Stimulated activated CD4-positive, alpha-beta T cell treated with anti-CD3 and anti-CD28 coated beads, Interleukin-12 subunit alpha, Interleukin-12 subunit beta, amount 100 ng/mL, for 48 hours (primary cell): ENCODE data around the gene MYB.
A peak's percentile ranks its signal among the peaks of the same experiment; 100 is the strongest.
"Not testable (repeated sequence)": the region's sequence is repeated elsewhere in the genome, so short reads cannot be mapped to it uniquely, and the experiment has no call there.

Source experiments
- DNase-seq, 3 donors: peaks; one replicate each; pipeline ENCODE4 v3.0.0-alpha.2; 2020; ENCODE audit warnings: low read depth in 2 of 3, low spot score in 1 of 3

Gene MYB

DNA sequence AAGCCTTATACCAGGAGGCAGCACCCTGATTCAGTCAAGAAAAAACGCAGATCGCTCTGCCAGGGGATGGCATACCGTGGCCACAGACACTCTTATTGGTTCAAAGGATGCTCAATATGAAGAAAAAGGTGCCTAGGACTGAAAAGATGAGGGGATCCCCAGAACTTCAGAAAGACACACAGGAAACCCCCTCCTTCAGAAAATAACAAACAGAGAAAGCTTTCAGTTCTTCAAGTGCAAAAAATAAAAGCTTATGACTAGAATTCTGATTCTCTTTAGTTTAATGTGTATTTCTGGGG is 17.7 kb upstream of the MYB start:
- DNase-seq: peak in 2 of 3 donors; percentile 34 to 53

GRCh38 chr6:135164387-135164786 is 16.7 kb upstream of the MYB start:
- not testable (repeated sequence) for DNase-seq

GRCh38 chr6:135165031-135165430 is 16.1 kb upstream of the MYB start:
- no peak for DNase-seq

- no peak for DNase-seq
Measured at GRCh38 chr6:135166515-135166914, 14.6 kb upstream of the MYB start.

DNA sequence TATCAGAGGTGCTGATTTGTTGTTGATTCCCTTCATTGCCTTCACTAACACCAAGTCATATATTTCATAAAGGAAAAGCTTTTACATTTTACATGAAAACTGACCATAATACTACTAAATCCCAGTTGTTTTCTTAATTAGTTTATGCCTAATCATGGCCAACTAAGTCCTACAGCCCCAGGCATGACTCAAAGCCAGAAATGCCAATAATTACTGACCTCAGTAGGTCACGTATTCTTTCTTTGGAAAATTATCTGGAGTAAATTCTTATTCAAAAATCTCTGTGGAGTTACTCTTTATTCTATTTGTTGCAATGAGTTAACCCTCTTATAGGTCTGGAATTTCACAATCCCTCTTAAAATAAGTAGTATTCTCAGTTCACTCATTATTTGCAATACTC is 13.5 kb upstream of the MYB start:
- no peak for DNase-seq

DNA sequence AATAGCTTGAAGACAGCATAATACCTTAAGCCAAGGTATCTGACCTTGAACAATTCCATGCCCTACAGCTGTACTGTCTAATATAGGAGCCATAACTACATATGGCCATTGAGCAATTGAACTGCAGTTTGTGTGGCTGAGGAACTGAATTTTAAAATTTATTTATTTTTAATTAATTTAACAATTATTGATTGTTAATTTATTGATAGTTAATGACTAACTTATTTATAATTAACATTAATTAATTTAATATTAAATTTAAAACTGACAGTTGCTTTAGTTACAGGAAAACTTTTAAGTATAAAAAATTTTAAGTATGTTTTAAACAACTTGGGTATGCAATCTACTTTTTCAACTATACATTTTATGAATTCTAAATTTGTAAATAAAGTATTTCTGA is 12.3 kb upstream of the MYB start:
- DNase-seq: no peak

- no peak for DNase-seq
Measured at GRCh38 chr6:135170238-135170637, 10.9 kb upstream of the MYB start.

DNA sequence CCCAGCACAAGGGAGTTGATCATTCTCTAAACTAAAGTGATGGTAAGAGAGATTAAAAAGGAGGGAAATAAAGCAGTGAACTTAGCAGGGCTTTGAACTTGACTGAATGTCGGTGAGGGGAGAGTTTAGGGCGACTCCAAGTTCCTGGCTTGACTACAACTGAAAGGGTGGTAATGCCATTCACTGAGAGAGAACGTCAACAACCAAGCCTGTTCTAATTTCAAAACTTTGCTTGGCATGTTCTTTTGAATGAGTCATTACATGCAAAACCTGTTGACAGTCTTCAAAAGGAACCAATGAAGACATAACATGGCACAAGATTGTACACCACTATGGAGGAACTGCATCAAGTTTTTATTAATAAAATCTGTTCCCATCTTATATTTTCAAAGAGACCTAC is 10.3 kb upstream of the MYB start:
- DNase-seq: no peak

GRCh38 chr6:135173242-135173988 is 7.7 kb upstream of the MYB start:
- DNase-seq: no peak

GRCh38 chr6:135173989-135174484 is 7.1 kb upstream of the MYB start:
- no peak for DNase-seq

- DNase-seq: no peak
Measured at GRCh38 chr6:135176058-135176457, 5.0 kb upstream of the MYB start.

DNA sequence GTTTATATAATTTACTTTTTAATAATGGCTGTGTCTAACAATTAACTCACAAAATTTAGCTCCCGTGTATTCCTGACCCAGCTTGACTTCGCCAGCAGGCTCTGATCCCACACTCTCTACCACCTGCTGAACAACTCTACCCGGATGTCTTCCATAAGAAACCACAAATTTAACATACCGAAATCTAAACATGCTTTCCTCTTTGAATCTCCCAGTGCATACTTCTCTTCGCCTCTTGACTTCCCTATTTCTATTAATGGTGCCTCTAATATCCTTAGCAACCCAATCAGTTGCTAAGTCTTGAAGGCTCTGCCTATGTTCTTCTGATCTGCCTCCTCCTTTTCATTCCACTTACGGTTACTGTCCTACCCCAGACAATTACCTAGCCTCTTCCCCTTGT is 4.6 kb upstream of the MYB start:
- no peak for DNase-seq

- DNase-seq: no peak
Measured at GRCh38 chr6:135179372-135179771, 1.7 kb upstream of the MYB start.

DNA sequence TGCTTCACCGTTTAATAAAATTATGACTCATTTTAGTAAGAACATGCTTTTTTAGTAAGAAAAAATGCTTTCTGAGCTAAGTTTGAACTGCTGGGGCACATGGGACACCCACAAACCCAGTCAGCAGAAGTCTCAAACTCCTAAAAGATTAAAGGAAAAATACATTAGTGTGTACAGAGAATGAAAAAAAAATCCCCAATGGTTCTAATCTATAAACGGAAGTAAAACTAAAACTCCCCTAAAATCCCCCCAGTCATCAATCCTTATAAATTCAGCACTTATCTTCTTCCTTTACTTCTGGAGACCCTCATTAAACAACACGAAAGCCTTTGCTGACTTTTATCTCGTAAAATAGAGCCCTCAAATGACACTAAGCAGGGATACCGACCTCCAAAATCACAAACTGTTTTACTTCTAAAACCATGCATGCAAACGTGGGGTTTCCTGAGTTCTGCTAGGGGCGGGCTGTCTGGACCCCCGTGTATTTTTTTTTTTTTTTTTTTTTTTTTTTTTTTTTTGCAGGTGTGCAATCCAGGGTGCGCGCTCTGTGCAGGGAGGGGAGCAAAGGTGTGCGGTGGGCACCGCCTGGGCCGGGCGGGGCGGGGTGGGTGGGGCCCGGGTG is 1.1 kb upstream of the MYB start:
- DNase-seq: no peak

- no peak for DNase-seq
Measured at GRCh38 chr6:135181333-135182070, 394 bp downstream of the MYB start.

- DNase-seq: peak in 2 of 3 donors; percentile 31 to 37
Measured at GRCh38 chr6:135182071-135183001, 1.2 kb downstream of the MYB start.

DNA sequence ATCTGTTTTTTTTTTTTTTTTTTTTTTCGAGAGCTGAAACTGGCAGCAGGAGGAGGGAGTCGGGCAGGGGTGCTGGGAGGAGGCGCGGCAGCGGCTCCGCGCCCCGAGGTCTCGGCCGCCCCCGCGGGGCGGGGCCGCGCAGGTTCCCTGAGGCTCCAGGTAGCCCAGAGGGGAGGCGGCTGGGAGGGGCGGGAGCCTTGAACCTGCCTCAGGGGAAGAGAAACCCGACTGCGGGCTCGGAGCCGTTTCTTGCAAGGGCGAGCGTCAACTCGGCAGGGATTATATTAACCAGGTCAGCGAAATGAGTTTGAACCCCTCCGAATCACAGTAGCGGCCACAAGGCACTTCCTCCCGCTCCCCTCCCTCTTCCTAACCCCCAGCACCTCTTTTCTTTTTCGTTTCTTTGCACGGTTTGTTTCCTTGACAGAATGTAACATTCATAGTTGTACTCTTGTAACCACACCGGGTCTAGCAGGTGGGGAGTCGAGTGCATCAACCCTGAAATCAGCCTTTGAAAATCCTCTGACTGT is 2.0 kb downstream of the MYB start:
- peak; percentile 59 to 74 (median 64) for DNase-seq

DNA sequence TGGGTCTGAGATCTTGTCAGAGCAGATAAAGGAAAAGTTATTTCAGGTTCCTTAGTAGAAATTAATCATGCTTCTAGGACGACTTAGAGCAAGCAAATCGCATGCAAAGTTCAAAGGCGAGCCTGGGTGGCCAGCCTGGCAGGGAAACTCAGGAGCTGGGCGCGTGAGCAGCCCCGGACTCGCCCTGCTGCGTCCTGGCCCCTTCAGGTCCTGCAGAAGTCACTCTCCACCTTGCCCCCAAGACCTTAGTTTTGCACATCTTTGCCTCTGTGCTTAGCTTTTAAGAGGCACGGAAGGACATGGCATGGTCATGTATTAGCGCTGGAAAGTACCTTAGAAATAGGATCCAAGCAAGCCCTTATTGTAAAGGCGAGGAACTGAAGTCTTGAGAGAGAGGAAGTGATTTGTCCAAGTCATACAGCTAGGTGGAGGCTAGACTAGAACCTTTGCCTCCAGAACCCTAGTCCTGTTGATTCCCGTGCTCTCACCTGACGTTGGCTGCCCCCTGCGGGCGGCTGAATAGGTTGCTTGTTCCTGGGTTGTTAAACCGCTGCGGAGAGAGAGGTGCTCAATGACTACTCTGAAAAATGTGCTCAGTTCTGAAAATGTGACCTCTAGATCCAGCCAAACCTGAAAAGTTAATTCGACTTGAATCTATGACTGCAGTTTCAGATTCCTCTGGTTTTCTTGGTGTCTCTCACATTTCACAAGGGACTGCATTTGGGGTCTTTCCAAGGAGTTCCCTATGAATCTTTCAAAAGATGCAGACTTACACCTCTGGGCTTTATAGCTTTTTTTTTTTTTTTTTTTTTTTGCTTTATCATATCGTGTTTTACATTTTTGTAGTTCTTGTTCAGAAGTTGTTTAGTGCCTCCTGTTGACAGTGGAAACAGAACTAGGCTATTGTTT is 2.7 kb downstream of the MYB start:
- peak; percentile 75 to 78 (median 76) for DNase-seq

DNA sequence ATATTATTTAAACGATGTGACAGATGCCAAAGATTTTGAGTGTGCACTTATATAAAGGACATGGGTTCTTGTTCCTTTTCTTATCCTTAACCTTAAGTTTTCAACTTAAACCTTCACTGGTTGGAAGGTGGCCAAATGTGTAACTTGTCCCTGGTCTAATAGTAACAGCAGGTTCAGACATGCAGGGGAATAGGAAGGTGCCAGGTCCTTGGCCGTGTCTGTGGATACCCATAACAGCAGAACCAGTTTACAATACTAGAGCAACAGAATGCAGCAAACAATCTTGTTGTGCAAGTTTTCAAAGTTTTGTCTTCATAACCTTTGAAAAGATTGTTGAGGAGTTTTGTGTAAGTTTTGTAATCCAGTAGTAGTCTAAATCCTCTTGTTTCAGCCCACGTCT is 4.4 kb downstream of the MYB start:
- DNase-seq: no peak

DNA sequence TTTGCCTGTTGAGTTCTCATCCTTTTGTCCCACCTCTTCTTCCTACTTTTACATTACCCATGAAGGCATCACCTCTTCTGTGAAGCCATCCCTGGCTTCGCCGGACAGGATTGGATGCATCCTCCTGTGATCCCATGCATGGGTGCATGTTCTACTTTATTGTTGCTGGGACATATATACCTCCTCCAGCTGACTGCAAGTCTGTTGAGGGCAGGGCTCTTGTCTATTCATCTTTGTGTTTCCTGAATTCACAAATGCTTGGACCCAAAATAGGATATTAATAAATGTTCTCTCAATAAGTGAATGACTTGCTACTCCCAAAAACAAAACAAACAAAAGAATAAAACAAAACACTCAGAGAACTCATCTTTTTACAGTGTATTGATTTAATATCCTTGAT is 5.1 kb downstream of the MYB start:
- no peak for DNase-seq
